ENCODE measurements around the gene OR2T6.

DNA sequence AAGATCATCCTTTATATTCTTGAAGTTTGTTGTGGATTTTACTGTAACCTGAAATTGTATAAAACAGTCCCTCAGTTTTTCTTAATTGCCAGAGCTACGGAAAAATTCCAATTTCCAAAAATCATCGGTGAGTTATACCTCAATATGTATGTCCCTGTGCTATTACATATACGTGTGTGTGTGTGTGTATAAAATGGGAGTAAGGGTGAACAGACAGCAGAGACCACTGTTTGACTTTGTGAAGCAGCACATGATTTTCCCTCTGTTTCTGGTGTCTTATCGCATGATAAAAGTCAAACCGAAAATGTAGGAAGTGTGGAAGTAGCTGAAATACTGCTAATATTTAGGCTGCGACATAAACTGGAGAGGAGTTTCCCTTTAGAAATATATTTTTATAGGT is 28.5 kb downstream of the OR2T6 start:
- no peak for TF ChIP-seq EZH2 (IDR thresholded peaks at IDR 0.05; ENCODE audit: borderline replicate concordance, low read depth, low read length, severe bottlenecking)
- TF ChIP-seq, protein P1, sequence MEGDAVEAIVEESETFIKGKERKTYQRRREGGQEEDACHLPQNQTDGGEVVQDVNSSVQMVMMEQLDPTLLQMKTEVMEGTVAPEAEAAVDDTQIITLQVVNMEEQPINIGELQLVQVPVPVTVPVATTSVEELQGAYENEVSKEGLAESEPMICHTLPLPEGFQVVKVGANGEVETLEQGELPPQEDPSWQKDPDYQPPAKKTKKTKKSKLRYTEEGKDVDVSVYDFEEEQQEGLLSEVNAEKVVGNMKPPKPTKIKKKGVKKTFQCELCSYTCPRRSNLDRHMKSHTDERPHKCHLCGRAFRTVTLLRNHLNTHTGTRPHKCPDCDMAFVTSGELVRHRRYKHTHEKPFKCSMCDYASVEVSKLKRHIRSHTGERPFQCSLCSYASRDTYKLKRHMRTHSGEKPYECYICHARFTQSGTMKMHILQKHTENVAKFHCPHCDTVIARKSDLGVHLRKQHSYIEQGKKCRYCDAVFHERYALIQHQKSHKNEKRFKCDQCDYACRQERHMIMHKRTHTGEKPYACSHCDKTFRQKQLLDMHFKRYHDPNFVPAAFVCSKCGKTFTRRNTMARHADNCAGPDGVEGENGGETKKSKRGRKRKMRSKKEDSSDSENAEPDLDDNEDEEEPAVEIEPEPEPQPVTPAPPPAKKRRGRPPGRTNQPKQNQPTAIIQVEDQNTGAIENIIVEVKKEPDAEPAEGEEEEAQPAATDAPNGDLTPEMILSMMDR (IDR thresholded peaks at IDR 0.05; ENCODE audit: borderline replicate concordance, extremely low read depth, low read length, poor library complexity, severe bottlenecking): peak; percentile 54

Measured in DND-41 (cell line).